OCI-LY7 (cell line): ENCODE results near the gene RAD51B. TPM values are rescaled to one million over a fixed set of nuclear protein-coding genes. Genes with fewer than 3 reads are reported as not detected.

Experiments used
- BruUV-seq: library from RNA; stranded (reverse); fragments of 400-500 nt; replicated peaks from 2 replicates; lab custom pipeline; 2021; lab: Mats Ljungman, UMichigan
- CTCF ChIA-PET: fragments of 300-600 bp; sonication (Branson Sonifier 250); formaldehyde crosslinking; loops from one replicate; lab custom pipeline; 2022; ENCODE audit warnings: antibody characterized with exemption; ENCODE audit not compliant: unreplicated experiment; lab: Charles Lee
- POLR2A ChIA-PET: fragments of 300-600 bp; sonication (Branson Sonifier 250); formaldehyde crosslinking; loops from one replicate; lab custom pipeline; 2022; ENCODE audit warnings: antibody characterized with exemption; lab: Charles Lee
- DNase-seq: peaks from one replicate; pipeline ENCODE4 v3.0.0-alpha.2; 2015; ENCODE audit warnings: low spot score
- H2AFZ ChIP-seq: fragments of 200-600 bp; sonication (generic), shearing (Covaris generic); 2 replicates; pipeline ENCODE4 v1.6.1; 2014; ENCODE audit warnings: mild to moderate bottlenecking, antibody characterized with exemption, low read length, moderate library complexity
- H3K27ac ChIP-seq: fragments of 200-600 bp; sonication (generic); 2 replicates; pipeline ENCODE4 v1.5.1; 2014; ENCODE audit warnings: mixed run types, low read depth, mild to moderate bottlenecking, moderate library complexity, low read length, inconsistent platforms; ENCODE audit not compliant: poor library complexity, severe bottlenecking
- H3K36me3 ChIP-seq: fragments of 200-600 bp; sonication (generic); 2 replicates; pipeline ENCODE4 v1.6.1; 2014; ENCODE audit warnings: mild to moderate bottlenecking, antibody characterized with exemption, low read length, moderate library complexity, mixed read lengths; ENCODE audit not compliant: insufficient read depth
- H3K4me1 ChIP-seq: fragments of 200-600 bp; sonication (generic); 2 replicates; pipeline ENCODE4 v1.5.1; 2014; ENCODE audit warnings: mild to moderate bottlenecking, low read length; ENCODE audit not compliant: insufficient read depth, poor library complexity, severe bottlenecking
- H3K4me2 ChIP-seq: fragments of 200-600 bp; sonication (generic); 2 replicates; pipeline ENCODE4 v1.6.1; 2014; ENCODE audit warnings: mild to moderate bottlenecking, low read length
- H3K4me3 ChIP-seq: fragments of 200-600 bp; sonication (generic); 2 replicates; pipeline ENCODE4 v1.5.1; 2014; ENCODE audit warnings: mild to moderate bottlenecking, low read depth, low read length; ENCODE audit not compliant: poor library complexity, severe bottlenecking
- H3K79me2 ChIP-seq: fragments of 200-600 bp; sonication (generic); 2 replicates; pipeline ENCODE4 v1.6.1; 2016; ENCODE audit warnings: low read depth, mild to moderate bottlenecking, low read length, moderate library complexity, mixed read lengths; ENCODE audit not compliant: insufficient read depth
- H3K9me2 ChIP-seq: fragments of 200-600 bp; sonication (generic); 2 replicates; pipeline ENCODE4 v1.6.1; 2016; ENCODE audit warnings: mild to moderate bottlenecking, low read length, mixed read lengths; ENCODE audit not compliant: insufficient read depth
- H3K9me3 ChIP-seq: fragments of 200-600 bp; sonication (generic); 2 replicates; pipeline ENCODE4 v1.6.1; 2014; ENCODE audit warnings: mild to moderate bottlenecking, mixed run types, low read length, mixed read lengths
- H4K20me1 ChIP-seq: fragments of 200-600 bp; sonication (generic); 2 replicates; pipeline ENCODE4 v1.6.1; 2014; ENCODE audit warnings: mild to moderate bottlenecking, antibody characterized with exemption, low read length, moderate library complexity, mixed read lengths; ENCODE audit not compliant: insufficient read depth
- CTCF ChIP-seq: fragments of 200-600 bp; sonication (generic); conservative IDR thresholded peaks from 2 replicates; pipeline ENCODE4 v1.5.1; 2014; ENCODE audit warnings: mild to moderate bottlenecking, antibody characterized with exemption, low read length, moderate library complexity, mixed read lengths
- EZH2phosphoT487 ChIP-seq: fragments of 200-600 bp; sonication (generic); IDR thresholded peaks from 2 replicates; pipeline ENCODE4 v1.6.1; 2018; ENCODE audit warnings: low read depth, borderline replicate concordance, mild to moderate bottlenecking, mixed run types, antibody characterized with exemption, low read length, moderate library complexity, mixed read lengths
- intact Hi-C: fragments of 100-400 bp; cut with micrococcal nuclease; formaldehyde crosslinking; loops from one replicate; pipeline ENCODE4 v1.10.0; 2022; ENCODE audit not compliant: unreplicated experiment
- total RNA-seq, 2 experiments: library from RNA; depleted of rRNA in 1 of 2; stranded (reverse); fragments of >200 nt in 1 of 2; shearing (Covaris generic) in 1 of 2; gene quantifications; 2 replicates each; pipeline ENCODE4 v1.2.3, GENCODE V29; 2014 to 2022

The RAD51B gene
- total RNA-seq, 2 experiments from 2014 or later = 41.4 to 89.9 TPM

DNA sequence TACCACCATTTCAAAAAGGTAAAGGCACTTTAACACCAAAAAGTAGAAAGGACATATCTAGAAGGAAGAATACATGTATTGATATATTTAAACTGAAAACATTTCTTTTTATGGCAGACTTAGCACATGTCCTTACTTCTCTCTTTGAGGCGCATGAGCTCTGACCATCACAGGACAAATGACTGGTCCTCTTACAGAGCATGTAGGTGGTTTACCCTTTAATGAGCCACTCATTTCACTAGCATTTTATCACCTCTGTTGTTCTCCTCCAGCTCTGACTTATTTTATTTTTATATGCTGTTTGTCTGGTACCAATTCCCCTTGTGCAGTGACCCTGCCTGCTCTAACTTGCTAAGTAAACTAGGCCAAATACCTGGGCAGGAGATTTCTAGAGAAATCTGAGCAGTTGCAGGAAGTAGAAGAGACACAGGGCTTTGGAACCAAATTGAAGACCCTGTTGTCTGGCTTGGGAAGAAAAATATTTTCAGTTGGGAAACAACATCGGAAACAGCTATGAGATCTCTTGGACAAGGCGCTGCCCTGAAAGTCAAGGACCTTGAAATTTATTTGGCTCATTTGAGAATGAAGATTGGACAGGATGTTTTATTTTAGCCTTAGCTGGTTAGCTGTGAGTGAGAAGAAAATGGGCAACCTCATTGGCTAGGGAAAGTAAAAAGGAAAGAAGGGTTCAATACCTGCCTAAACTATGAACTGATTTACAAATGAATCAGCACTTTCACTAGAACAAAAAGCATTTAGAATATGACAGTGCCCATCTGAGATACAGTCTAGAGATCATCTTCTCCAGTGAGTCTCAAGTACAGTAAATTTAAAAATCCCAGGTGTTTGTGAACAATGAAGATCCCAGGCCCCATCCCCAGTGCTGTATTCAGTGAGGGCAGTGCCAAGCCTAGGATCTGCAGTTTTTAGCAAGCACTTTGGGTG, 598.9 kb downstream of the RAD51B start:
- Histone ChIP-seq H3K27ac (no peak overlapping the region), H4K20me1 (no peaks in the 10 kb centered on the region), H3K9me3 (no peaks in the 10 kb centered on the region), H3K4me2 (no peak overlapping the region), H3K4me3 (no peak overlapping the region), H3K36me3 (no peaks in the 10 kb centered on the region), H3K4me1 (peaks cover 25% of the 10 kb centered on the region), H3K9me2 (no peaks in the 10 kb centered on the region), H3K79me2 (no peaks in the 10 kb centered on the region), H2AFZ (no peak overlapping the region)
- BruUV-seq = no TSS peak
- POLR2A ChIA-PET = no interaction called here
- TF ChIP-seq CTCF (no peak), EZH2phosphoT487 (no peak)
- CTCF ChIA-PET = no interaction called here
- intact Hi-C loops = no loop called here
- no peak for DNase-seq

GRCh38 chr14:68420350-68420749, 600.8 kb downstream of the RAD51B start:
- Histone ChIP-seq H3K27ac (no peak overlapping the region), H3K4me1 (peaks cover 22% of the 10 kb centered on the region), H3K4me3 (no peak overlapping the region), H3K4me2 (no peak overlapping the region), H3K36me3 (no peaks in the 10 kb centered on the region), H3K9me3 (no peaks in the 10 kb centered on the region), H3K79me2 (no peaks in the 10 kb centered on the region), H4K20me1 (no peaks in the 10 kb centered on the region), H2AFZ (no peak overlapping the region), H3K9me2 (no peaks in the 10 kb centered on the region)
- no TSS peak for BruUV-seq
- no peak for TF ChIP-seq CTCF
- TF ChIP-seq EZH2phosphoT487 = no peak
- ChIA-PET POLR2A (no interaction called here), CTCF (interaction anchor here (0.5 kb wide), 1 partner anchor 147 kb away, joined by 3 read pairs; no protein-coding TSS in a partner anchor)
- DNase-seq = no peak
- intact Hi-C loops = no loop called here

DNA sequence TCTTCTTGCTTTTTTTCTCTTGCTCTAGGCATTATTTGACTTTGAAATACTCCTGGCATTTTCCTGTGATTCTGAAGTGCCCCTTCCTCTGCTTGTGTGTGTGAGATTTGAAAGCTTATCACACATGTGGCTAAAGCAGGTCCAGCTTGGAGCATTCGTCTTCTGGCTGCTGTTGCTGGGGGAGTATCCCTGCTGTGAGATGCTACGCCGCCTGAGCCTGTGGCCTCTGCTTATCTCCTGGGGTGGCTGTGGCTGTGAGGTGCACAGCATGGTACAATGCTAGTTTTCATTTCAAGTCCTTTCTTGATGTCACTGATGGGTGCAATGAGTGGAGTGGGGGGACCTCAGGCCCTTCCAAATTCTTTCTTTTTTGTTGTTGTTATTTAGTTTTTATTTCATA, 601.5 kb downstream of the RAD51B start:
- Histone ChIP-seq H4K20me1 (no peaks in the 10 kb centered on the region), H3K36me3 (no peaks in the 10 kb centered on the region), H2AFZ (no peak overlapping the region), H3K9me3 (no peaks in the 10 kb centered on the region), H3K9me2 (no peaks in the 10 kb centered on the region), H3K4me2 (no peak overlapping the region), H3K79me2 (no peaks in the 10 kb centered on the region), H3K4me3 (no peak overlapping the region), H3K27ac (no peak overlapping the region), H3K4me1 (peaks cover 14% of the 10 kb centered on the region)
- ChIA-PET POLR2A (no interaction called here), CTCF (interaction anchor here (0.5 kb wide), 1 partner anchor 147 kb away, joined by 3 read pairs; no protein-coding TSS in a partner anchor)
- intact Hi-C loops = no loop called here
- TF ChIP-seq CTCF (no peak), EZH2phosphoT487 (no peak)
- BruUV-seq = no TSS peak
- DNase-seq = no peak
